HG03558 (cell line): Measurements from ENCODE around the gene SS18L1.
"Not testable (repeated sequence)": the region's sequence is repeated elsewhere in the genome, so short reads cannot be mapped to it uniquely, and the experiment has no call there.

Source experiments
- ATAC-seq: cut with Tn5 transposase; IDR thresholded peaks from one replicate; pipeline ENCODE4 v1.9.1; 2021; ENCODE audit warnings: moderate number of reproducible peaks; ENCODE audit not compliant: unreplicated experiment; ENCODE audit errors: extremely low read depth

Gene SS18L1

GRCh38 chr20:62136283-62137091 is 7.1 kb upstream of the SS18L1 start:
- ATAC-seq = no peak

GRCh38 chr20:62137092-62137384 is 6.5 kb upstream of the SS18L1 start:
- ATAC-seq = no peak

- no peak for ATAC-seq
Measured at GRCh38 chr20:62137478-62138203, 5.9 kb upstream of the SS18L1 start.

GRCh38 chr20:62138204-62138543 is 5.4 kb upstream of the SS18L1 start:
- ATAC-seq = no peak

- no peak for ATAC-seq
Measured at GRCh38 chr20:62138912-62139311, 4.7 kb upstream of the SS18L1 start.

- ATAC-seq = no peak
Measured at GRCh38 chr20:62139636-62140035, 3.9 kb upstream of the SS18L1 start.

- no peak for ATAC-seq
Measured at GRCh38 chr20:62141043-62141396, 2.5 kb upstream of the SS18L1 start.

- no peak for ATAC-seq
Measured at GRCh38 chr20:62141397-62142251, 1.9 kb upstream of the SS18L1 start.

GRCh38 chr20:62142252-62143080 is 1.1 kb upstream of the SS18L1 start:
- ATAC-seq = no peak

GRCh38 chr20:62143957-62144825 is 622 bp downstream of the SS18L1 start:
- no peak for ATAC-seq

GRCh38 chr20:62145688-62146018 is 2.1 kb downstream of the SS18L1 start:
- ATAC-seq = no peak

- ATAC-seq = no peak
Measured at GRCh38 chr20:62146019-62146755, 2.6 kb downstream of the SS18L1 start.

GRCh38 chr20:62147125-62147524 is 3.6 kb downstream of the SS18L1 start:
- ATAC-seq = no peak

- ATAC-seq = no peak
Measured at GRCh38 chr20:62147528-62147927, 4.0 kb downstream of the SS18L1 start.

GRCh38 chr20:62148383-62148782 is 4.8 kb downstream of the SS18L1 start:
- not testable (repeated sequence) for ATAC-seq

- ATAC-seq = no peak
Measured at GRCh38 chr20:62148908-62149314, 5.3 kb downstream of the SS18L1 start.

- ATAC-seq = no peak
Measured at GRCh38 chr20:62149532-62150309, 6.2 kb downstream of the SS18L1 start.

- ATAC-seq = no peak
Measured at GRCh38 chr20:62150310-62150575, 6.7 kb downstream of the SS18L1 start.
